ENCODE measurements around the gene C6orf15.
A peak's percentile ranks its signal among the peaks of the same experiment; 100 is the strongest.

The C6orf15 gene

GRCh38 chr6:31112478-31112877 lies at the start of gene C6orf15:
C6orf15 (minus strand) TSS chr6:31112575; CDS start chr6:31112555, 20 bp downstream.
- no peak for DNase-seq

- DNase-seq: no peak
Measured at GRCh38 chr6:31161216-31162126, 49.1 kb upstream of the C6orf15 start.

DNA sequence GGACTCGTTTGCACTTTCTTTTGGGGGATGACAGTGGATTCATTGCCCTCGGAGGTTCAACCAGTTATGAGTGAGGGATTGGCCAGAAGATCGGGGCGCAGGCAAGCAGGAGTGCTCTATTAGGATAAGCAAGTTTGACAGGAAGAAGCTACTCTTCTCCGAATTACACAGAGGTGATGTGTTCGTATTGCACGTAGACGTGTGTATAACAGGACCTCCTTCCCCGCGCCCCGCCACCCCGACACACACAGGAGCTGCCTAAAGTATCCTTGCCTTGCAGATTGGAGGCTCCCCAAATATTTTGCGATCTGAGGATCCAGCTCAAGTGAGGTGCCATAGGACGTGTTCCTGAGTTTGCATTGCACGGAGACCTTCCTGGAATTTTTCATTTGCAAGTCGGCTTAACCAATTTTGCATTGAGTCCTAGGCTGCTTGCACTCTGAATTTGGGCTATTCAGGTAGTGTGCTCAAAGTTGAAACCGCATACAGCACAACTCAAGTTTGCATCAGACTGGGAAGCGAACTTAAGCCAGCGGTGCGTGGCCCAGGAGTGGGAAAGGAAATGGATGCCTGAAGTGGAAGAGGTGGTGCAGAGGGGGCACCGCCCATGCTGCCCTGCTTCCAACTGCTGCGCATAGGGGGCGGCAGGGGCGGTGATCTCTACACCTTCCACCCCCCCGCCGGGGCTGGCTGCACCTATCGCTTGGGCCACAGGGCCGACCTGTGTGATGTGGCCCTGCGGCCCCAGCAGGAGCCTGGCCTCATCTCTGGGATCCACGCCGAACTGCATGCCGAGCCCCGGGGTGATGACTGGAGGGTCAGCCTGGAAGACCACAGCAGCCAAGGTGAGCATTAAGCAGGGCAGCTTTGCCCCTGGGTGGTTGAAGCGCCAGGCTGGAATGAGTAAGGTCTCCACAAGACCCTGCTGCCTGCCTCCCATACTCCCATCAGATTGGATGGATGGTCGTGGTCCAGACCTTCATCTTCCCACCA lies 46.8 kb upstream of the C6orf15 start:
- DNase-seq: peak; percentile 34

- DNase-seq: peak; percentile 98
Measured at GRCh38 chr6:31158140-31158862, 45.9 kb upstream of the C6orf15 start, which contains the start of gene TCF19. TCF19 (plus strand) TSS chr6:31158589; CDS start chr6:31159470, 881 bp downstream.

DNA sequence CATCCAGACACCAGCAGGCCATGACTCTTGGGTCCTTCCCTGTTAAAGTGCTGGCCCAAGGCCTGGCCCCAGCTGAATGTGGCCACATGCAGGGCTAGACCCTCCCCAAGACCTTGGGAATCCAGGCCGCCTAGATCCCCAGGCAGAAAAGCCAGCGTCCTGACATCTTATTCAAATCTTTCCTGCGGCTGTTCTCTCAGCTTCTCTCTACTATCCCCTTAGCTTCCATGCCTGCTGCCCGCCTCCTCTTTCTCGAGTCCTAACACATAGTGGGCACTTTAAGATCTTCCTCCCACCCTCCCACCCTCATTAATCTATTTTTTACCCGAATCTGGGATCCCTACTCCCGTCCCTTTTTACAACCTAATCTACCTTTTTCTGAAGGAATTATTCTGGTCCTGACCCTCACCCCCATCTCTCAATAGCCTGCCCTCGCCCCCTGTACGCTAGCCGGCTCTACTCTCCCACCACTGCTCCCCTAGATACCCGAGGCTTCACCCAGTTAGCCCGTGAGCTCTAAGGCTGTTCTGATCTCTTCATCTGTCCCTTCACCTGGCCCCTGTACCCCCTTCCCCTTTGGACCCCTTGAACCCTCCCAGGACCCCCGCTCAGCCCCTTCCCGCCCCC lies 45.3 kb upstream of the C6orf15 start, which contains the start of gene CCHCR1:
Gene CCHCR1 (minus strand): TSS at position 290 of the 627 bp plus-strand sequence. CDS start 202 bp downstream, at position 88.
- DNase-seq: no peak

GRCh38 chr6:31156641-31157040 lies 44.3 kb upstream of the C6orf15 start:
- DNase-seq: no peak

- no peak for DNase-seq
Measured at GRCh38 chr6:31154436-31154835, 42.1 kb upstream of the C6orf15 start.

GRCh38 chr6:31152781-31153180 lies 40.4 kb upstream of the C6orf15 start:
- DNase-seq: no peak

- DNase-seq: no peak
Measured at GRCh38 chr6:31149827-31150447, 37.6 kb upstream of the C6orf15 start.

DNA sequence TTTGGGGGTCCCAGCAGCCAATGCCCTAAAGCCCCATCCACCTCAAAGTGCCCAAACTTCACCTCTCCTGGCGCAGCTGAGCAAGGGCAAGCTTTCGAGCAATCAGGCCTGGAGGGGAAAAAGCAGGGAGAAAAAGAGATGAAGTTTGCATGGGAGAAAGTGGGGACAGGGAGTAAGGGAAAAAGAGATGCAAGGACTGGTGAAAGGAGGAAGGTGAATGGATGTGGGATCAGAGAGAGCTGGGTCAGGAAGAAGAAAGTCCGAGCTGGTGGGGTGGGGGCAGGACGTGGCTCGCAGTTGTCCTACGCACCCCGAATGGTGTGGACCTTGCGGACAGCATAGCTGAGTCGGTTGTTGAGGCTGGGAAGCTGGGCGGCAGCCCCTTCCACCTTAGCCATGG lies 33.0 kb upstream of the C6orf15 start:
- DNase-seq: no peak

GRCh38 chr6:31144970-31145340 lies 32.6 kb upstream of the C6orf15 start:
- DNase-seq: no peak

GRCh38 chr6:31144296-31144969 lies 32.1 kb upstream of the C6orf15 start:
- DNase-seq: no peak

DNA sequence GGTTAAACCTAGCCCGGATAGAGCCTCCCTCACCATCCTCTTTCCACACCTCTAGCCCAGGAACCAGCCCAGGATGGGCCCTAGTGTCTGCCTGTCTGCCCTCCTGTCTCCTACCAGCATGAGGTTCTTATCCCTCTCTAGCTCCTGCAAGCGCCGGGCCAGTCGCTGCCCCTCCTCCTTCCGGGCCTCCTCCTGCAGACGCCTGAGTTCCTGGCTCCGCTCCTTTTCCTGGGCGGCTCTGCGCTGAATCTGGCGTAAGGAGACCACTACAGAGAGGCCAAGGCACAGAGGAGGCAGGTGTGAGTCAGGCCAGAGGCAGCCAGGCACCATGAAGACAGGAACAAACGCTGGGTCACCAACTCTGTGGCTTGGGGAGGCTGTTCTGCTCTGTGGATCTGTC lies 30.8 kb upstream of the C6orf15 start:
- no peak for DNase-seq

DNA sequence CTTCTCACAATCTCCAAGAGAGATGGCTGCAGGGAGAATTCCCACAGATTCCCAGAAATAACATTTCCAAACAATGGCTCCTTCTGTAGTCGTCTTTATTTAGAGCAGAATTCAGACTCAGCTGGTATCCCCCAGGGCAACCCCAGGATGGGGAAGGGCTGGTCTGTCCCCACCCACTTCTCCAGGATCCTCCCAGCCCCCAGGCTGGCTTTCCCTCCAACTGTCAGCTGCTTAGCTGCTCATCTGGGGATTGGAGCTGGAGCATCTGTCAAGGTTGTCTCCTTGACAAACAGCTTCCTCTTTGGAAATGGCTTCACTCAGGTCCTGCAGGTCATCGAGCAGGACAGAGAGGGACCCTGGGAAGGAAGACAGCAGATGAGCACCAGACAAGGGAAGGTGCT lies 30.0 kb upstream of the C6orf15 start:
- DNase-seq: no peak

DNA sequence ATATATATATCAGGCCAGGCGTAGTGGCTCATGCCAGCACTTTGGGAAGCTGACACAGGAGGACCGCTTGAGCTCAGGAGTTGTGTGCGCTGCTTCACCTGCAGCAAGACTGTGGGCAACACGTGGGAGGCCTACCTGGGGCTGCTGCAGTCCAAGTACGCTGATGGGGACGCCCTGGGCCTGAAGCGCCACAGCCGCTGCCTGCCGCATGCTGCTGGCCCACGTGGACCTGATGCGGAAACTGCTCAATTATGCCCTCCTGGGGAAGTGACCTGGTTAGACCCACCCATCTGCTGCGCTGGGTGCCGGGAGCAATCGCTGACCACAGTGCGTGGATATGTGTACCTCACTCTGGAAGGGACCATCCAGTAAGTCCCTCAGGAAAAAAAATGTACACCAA lies 28.3 kb upstream of the C6orf15 start:
- DNase-seq: no peak

- DNase-seq: no peak
Measured at GRCh38 chr6:31139599-31139998, 27.2 kb upstream of the C6orf15 start.

- DNase-seq: no peak
Measured at GRCh38 chr6:31138982-31139381, 26.6 kb upstream of the C6orf15 start, which contains the start of gene PSORS1C2. PSORS1C2 (minus strand) TSS chr6:31139066; CDS start chr6:31139026, 40 bp downstream.

DNA sequence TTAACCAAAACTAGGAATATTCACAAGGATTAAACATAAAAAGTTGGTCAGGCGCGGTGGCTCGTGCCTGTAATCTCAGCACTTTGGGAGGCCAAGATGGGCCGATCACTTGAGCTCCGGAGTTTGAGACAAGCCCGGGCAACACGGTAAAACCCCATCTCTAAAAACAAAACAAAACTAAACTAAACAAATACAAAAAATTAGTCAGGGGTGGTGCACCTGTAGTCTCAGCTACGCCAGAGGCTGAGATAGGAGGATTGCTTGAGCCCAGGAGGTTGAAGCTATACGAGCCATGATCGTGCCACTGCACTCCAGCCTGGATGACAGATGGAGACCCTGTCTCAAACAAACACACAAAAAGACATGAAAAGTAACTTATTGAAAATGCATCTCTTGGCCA lies 23.3 kb upstream of the C6orf15 start:
- DNase-seq: no peak

DNA sequence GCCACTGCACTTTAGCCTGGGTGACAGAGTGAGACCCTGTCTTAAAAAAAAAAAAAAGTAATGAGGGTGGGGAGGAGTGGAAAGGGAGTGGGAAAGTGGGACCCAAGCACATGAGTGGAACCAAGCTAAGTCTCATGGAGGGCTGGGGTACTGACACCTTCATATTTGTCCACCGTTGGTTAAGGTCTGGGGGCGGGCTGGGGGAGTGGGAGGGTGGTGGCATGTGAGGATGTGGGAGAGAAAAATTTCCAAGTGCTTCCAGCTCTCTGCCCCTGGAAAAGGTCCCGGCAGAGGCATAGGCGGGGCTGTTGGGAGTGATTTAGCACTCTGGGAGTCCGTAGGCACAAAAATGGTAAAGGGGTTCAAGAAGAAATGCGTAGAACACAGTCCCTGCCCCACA lies 20.4 kb upstream of the C6orf15 start:
- no peak for DNase-seq

DNA sequence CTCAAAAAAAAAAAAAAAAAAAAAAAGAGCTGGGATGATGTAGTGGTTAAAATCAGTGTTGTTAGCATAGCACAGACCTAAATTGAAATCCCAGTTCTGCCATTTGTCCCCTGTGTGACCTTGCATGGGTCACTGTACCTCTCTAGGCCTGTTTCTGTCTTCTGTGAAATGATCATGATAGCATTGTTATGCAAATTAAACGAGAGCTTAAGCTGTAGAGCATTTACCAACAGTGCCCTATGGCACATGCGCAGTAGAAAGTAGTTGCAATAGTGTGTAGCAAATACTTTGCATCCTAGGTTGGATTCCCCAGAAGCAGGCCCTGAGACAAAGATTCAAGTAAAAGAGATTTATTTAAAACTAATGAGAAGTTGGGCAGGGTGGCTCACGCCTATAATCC lies 19.2 kb upstream of the C6orf15 start:
- DNase-seq: no peak

GRCh38 chr6:31130751-31131150 lies 18.4 kb upstream of the C6orf15 start:
- DNase-seq: no peak

All from NCI-H526 treated with DMSO at 0.1 percent for 48 hours (cell line).